Cardiac septum (tissue), 1 donor: ENCODE results near the gene VWA3B. TPM values are rescaled to one million over a fixed set of nuclear protein-coding genes. Genes with fewer than 3 reads are reported as not detected.

ENCODE experiments used
- DNase-seq: peaks from one replicate; pipeline ENCODE4 v3.0.0-alpha.2; 2020; ENCODE audit warnings: low spot score
- intact Hi-C: fragments of 100-400 bp; cut with DNase I; formaldehyde crosslinking; loops from one replicate; pipeline ENCODE4 v1.14.0; 2022
- total RNA-seq: library from RNA; stranded (reverse); fragmentation: NEBNext Ultra II Directional; extraction: Animal tissue kit (Norgen Biotek cat#: 25700); gene quantifications from one replicate; pipeline ENCODE4 v1.2.1, GENCODE V29; 2021
- donor health status: DM: no; HTN: no; CAD: no.

VWA3B gene
- total RNA-seq, 1 donor from 2014 or later = 0.51 TPM

- no peak for DNase-seq
- intact Hi-C loops = no loop called here
Observed at GRCh38 chr2:98348066-98348561, 261.1 kb downstream of the VWA3B start.

GRCh38 chr2:98350411-98350810 is 263.4 kb downstream of the VWA3B start:
- intact Hi-C loops = no loop called here
- DNase-seq = no peak

GRCh38 chr2:98355881-98356280 is 268.9 kb downstream of the VWA3B start:
- no peak for DNase-seq
- intact Hi-C loops = no loop called here

- no peak for DNase-seq
- intact Hi-C loops = no loop called here
Observed at GRCh38 chr2:98356729-98357128, 269.8 kb downstream of the VWA3B start.

GRCh38 chr2:98357849-98358248 is 270.9 kb downstream of the VWA3B start:
- intact Hi-C loops = no loop called here
- no peak for DNase-seq

GRCh38 chr2:98359986-98360385 is 273.0 kb downstream of the VWA3B start:
- intact Hi-C loops = no loop called here
- DNase-seq = no peak

Other genes with a start within 250 kb of the VWA3B start
- gene TMEM131, start 91.2 kb upstream of the VWA3B start, total RNA-seq = 28.6 TPM